H7 (cell line): Measurements from ENCODE around the gene MEGF6. TPM values are rescaled to one million over a fixed set of nuclear protein-coding genes. Genes with fewer than 3 reads are reported as not detected.

Experiments
- DNase-seq: peaks from one replicate; pipeline ENCODE4 v3.0.0; 2012
- H3K27me3 ChIP-seq: 2 replicates; pipeline ENCODE4 v1.6.0; 2011; ENCODE audit warnings: mild to moderate bottlenecking, low read length; ENCODE audit not compliant: control insufficient read depth, insufficient read depth
- H3K36me3 ChIP-seq: replicated peaks from 2 replicates; pipeline ENCODE4 v1.5.1; 2011; ENCODE audit warnings: low read length; ENCODE audit not compliant: control insufficient read depth, insufficient read depth
- H3K4me3 ChIP-seq: 2 replicates; pipeline ENCODE4 v1.5.1; 2011; ENCODE audit warnings: low read depth, mild to moderate bottlenecking, control low read depth, low read length, moderate library complexity; ENCODE audit not compliant: insufficient read depth
- total RNA-seq: library from RNA; depleted of rRNA; stranded (reverse); fragments of >200 nt; shearing (Covaris generic); gene quantifications from 2 replicates; pipeline ENCODE4 v1.2.3, GENCODE V29; 2014

MEGF6 gene
- total RNA-seq, 1 experiment from 2014 or later: 27.1 TPM

GRCh38 chr1:3529099-3529729, 82.1 kb downstream of the MEGF6 start:
- Histone ChIP-seq H3K27me3 (peaks cover 3% of the 10 kb centered on the region), H3K36me3 (no peaks in the 10 kb centered on the region), H3K4me3 (no peak overlapping the region)
- no peak for DNase-seq

- H3K36me3 ChIP-seq: no peaks in the 10 kb centered on the region
- peaks cover 3% of the 10 kb centered on the region for H3K27me3 ChIP-seq
- H3K4me3 ChIP-seq: no peak overlapping the region
- no peak for DNase-seq
Observed at GRCh38 chr1:3527774-3528173, 83.5 kb downstream of the MEGF6 start.

GRCh38 chr1:3525551-3526482, 85.5 kb downstream of the MEGF6 start:
- H3K36me3 ChIP-seq: no peaks in the 10 kb centered on the region
- H3K27me3 ChIP-seq: peaks cover 2% of the 10 kb centered on the region
- DNase-seq: peak; percentile 64
- no peak overlapping the region for H3K4me3 ChIP-seq

GRCh38 chr1:3524556-3525203, 86.6 kb downstream of the MEGF6 start:
- DNase-seq: no peak
- Histone ChIP-seq H3K4me3 (no peak overlapping the region), H3K36me3 (no peaks in the 10 kb centered on the region), H3K27me3 (no peaks in the 10 kb centered on the region; the same call in 1 of the 2 replicates)

- Histone ChIP-seq H3K36me3 (no peaks in the 10 kb centered on the region), H3K4me3 (no peak overlapping the region), H3K27me3 (no peaks in the 10 kb centered on the region; the same call in 1 of the 2 replicates)
- no peak for DNase-seq
Observed at GRCh38 chr1:3523980-3524379, 87.3 kb downstream of the MEGF6 start.

- H3K27me3 ChIP-seq: no peaks in the 10 kb centered on the region; the same call in 1 of the 2 replicates
- no peaks in the 10 kb centered on the region for H3K36me3 ChIP-seq
- H3K4me3 ChIP-seq: no peak overlapping the region
- peak; percentile 69 for DNase-seq
Observed at GRCh38 chr1:3522564-3523265, 88.6 kb downstream of the MEGF6 start.

GRCh38 chr1:3522112-3522511, 89.2 kb downstream of the MEGF6 start:
- no peaks in the 10 kb centered on the region for H3K36me3 ChIP-seq
- DNase-seq: peak; percentile 60
- H3K27me3 ChIP-seq: no peaks in the 10 kb centered on the region; the same call in 1 of the 2 replicates
- H3K4me3 ChIP-seq: no peak overlapping the region

GRCh38 chr1:3521426-3521825, 89.9 kb downstream of the MEGF6 start:
- Histone ChIP-seq H3K27me3 (no peaks in the 10 kb centered on the region), H3K36me3 (no peaks in the 10 kb centered on the region), H3K4me3 (no peak overlapping the region)
- peak; percentile 68 for DNase-seq

- no peak overlapping the region for H3K4me3 ChIP-seq
- DNase-seq: peak; percentile 69
- no peaks in the 10 kb centered on the region for H3K36me3 ChIP-seq
- H3K27me3 ChIP-seq: no peaks in the 10 kb centered on the region
Observed at GRCh38 chr1:3520419-3521378, 90.6 kb downstream of the MEGF6 start.

GRCh38 chr1:3519301-3519885, 91.9 kb downstream of the MEGF6 start:
- DNase-seq: no peak
- Histone ChIP-seq H3K36me3 (no peaks in the 10 kb centered on the region), H3K4me3 (no peak overlapping the region), H3K27me3 (no peaks in the 10 kb centered on the region)

- H3K36me3 ChIP-seq: no peaks in the 10 kb centered on the region
- DNase-seq: no peak
- no peak overlapping the region for H3K4me3 ChIP-seq
- no peaks in the 10 kb centered on the region for H3K27me3 ChIP-seq
Observed at GRCh38 chr1:3518756-3519155, 92.6 kb downstream of the MEGF6 start.

- Histone ChIP-seq H3K4me3 (no peak overlapping the region), H3K36me3 (no peaks in the 10 kb centered on the region), H3K27me3 (no peaks in the 10 kb centered on the region)
- DNase-seq: peak; percentile 87
Observed at GRCh38 chr1:3518256-3518655, 93.1 kb downstream of the MEGF6 start.
